ENCODE data around the gene IMMT. TPM values are rescaled to one million over a fixed set of nuclear protein-coding genes. Genes with fewer than 3 reads are reported as not detected.

IMMT gene
- total and polyA plus RNA-seq, 2 donors (not counting 1 experiment from before 2014, with no cell fraction given), result 23.5 to 66.0 TPM

DNA sequence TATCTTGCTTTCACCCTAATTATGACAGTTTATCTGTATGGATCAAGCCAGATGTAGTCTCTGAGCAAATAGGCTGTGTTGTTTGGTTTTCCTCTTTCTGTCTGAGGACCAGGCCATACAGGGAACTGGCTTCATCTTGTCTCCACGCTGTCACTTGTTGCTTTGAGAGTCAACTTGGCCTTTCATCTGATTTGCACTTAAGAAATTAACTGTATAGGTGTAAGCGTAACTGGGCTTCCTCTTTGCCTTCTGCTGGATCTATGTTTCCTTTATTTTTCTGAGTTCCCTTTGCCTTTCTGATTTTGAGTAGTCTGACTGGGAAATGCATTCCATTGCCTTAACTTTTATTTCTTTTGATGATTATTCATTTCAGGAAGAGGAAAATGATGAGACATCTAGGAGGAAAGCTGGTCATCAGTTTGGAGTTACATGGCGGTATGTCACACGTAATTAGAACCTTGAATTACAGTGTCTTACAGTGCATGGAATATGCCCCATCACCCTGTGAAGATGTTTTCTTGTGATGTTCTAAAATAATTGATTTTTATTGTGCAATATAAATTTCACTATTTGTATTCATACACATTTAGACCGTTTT is 71.8 kb downstream of the IMMT start:
- Histone ChIP-seq H3K36me3 (replicated peaks in 1 of 2; ENCODE audit: control extremely low read depth in 1 of 2, control insufficient read depth in 1 of 2, extremely low read depth in 1 of 2, insufficient read depth in 2 of 2, low read length in 1 of 2) (peaks cover 13 to 91% of the 10 kb centered on the region in 2 experiments), H3K4me3 (ENCODE audit: control extremely low read depth in 1 of 5, extremely low read depth in 1 of 5, insufficient read depth in 1 of 5, low read depth in 2 of 5, low read length in 4 of 5) (no peak overlapping the region), H3K9me3 (ENCODE audit: control extremely low read depth in 1 of 3, control insufficient read depth in 2 of 3, insufficient read depth in 1 of 3, low read length in 2 of 3) (no peaks in the 10 kb centered on the region), H2AFZ (ENCODE audit: insufficient read depth, low read depth, low read length, poor library complexity, severe bottlenecking) (no peak overlapping the region), H3K79me2 (ENCODE audit: control insufficient read depth, insufficient read depth, low read length) (peaks cover under 1% of the 10 kb centered on the region), H3K9ac (ENCODE audit: low read length) (no peak overlapping the region), H3K27me3 (replicated peaks in 1 of 4; ENCODE audit: control extremely low read depth in 1 of 4, control insufficient read depth in 3 of 4, insufficient read depth in 4 of 4, low read length in 3 of 4) (no peaks in the 10 kb centered on the region), H3K27ac (ENCODE audit: low read length in 2 of 2) (no peak overlapping the region), H3K4me1 (ENCODE audit: control insufficient read depth in 2 of 2, insufficient read depth in 2 of 2, low read length in 2 of 2) (no peaks in the 10 kb centered on the region), H3K4me2 (replicated peaks; ENCODE audit: low read depth, low read length, poor library complexity, severe bottlenecking) (no peak overlapping the region), H4K20me1 (ENCODE audit: control insufficient read depth, insufficient read depth, low read length, poor library complexity, severe bottlenecking) (peaks cover 4% of the 10 kb centered on the region)
- ChIA-PET POLR2A (no interaction called here), CTCF (no interaction called here)
- H3K27me3 Mint-ChIP-seq, result no peaks in the 10 kb centered on the region
- no peak for ATAC-seq (ENCODE audit: low read depth)
- H3K9me3 Mint-ChIP-seq (ENCODE audit: insufficient read depth), result no peaks in the 10 kb centered on the region
- no peak overlapping the region for H3K27ac Mint-ChIP-seq
- intact Hi-C loops (cut with micrococcal nuclease), result no loop called here
- 100% methylated on average over 1 of the region's 5 CpGs for WGBS (ENCODE audit: insufficient coverage)
- no peak for DNase-seq
- TF ChIP-seq, protein P1, sequence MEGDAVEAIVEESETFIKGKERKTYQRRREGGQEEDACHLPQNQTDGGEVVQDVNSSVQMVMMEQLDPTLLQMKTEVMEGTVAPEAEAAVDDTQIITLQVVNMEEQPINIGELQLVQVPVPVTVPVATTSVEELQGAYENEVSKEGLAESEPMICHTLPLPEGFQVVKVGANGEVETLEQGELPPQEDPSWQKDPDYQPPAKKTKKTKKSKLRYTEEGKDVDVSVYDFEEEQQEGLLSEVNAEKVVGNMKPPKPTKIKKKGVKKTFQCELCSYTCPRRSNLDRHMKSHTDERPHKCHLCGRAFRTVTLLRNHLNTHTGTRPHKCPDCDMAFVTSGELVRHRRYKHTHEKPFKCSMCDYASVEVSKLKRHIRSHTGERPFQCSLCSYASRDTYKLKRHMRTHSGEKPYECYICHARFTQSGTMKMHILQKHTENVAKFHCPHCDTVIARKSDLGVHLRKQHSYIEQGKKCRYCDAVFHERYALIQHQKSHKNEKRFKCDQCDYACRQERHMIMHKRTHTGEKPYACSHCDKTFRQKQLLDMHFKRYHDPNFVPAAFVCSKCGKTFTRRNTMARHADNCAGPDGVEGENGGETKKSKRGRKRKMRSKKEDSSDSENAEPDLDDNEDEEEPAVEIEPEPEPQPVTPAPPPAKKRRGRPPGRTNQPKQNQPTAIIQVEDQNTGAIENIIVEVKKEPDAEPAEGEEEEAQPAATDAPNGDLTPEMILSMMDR (IDR thresholded peaks at IDR 0.05), result no peak
- TF ChIP-seq EZH2 (IDR thresholded peaks at IDR 0.05; ENCODE audit: borderline replicate concordance, insufficient read depth, low read depth, low read length, poor library complexity, severe bottlenecking), result no peak
- no peak overlapping the region for H3K4me3 Mint-ChIP-seq
- H3K4me1 Mint-ChIP-seq, result no peaks in the 10 kb centered on the region

DNA sequence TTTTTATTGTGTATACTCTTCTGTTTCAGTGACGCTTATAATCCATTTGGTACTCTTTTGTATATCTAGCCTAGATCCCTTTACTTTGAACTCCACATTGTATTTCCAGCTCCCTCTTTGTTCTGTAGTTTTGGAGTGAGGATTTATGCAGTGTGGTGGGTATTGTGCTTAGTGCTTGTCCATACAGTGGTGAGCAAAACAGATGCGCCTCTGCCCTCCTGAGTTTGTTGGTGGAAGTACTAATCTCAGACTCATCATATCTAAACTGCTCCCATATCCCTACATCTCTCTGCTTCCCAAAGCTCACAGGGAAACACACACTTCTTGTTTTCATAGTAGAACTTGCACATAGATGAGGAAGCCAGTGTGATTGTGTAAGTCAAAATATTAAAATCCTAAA is 77.1 kb downstream of the IMMT start:
- intact Hi-C loops (cut with micrococcal nuclease), result no loop called here
- no peak overlapping the region for H2AFZ ChIP-seq (ENCODE audit: insufficient read depth, low read depth, low read length, poor library complexity, severe bottlenecking)
- ATAC-seq (ENCODE audit: low read depth) (no peak), DNase-seq (no peak)
- H4K20me1 ChIP-seq (ENCODE audit: control insufficient read depth, insufficient read depth, low read length, poor library complexity, severe bottlenecking), result peaks cover 28% of the 10 kb centered on the region
- H3K4me3 Mint-ChIP-seq, result no peak overlapping the region
- H3K36me3 ChIP-seq (replicated peaks in 1 of 2; ENCODE audit: control extremely low read depth in 1 of 2, control insufficient read depth in 1 of 2, extremely low read depth in 1 of 2, insufficient read depth in 2 of 2, low read length in 1 of 2), result peaks cover 25 to 92% of the 10 kb centered on the region in 2 experiments
- no peaks in the 10 kb centered on the region for H3K4me1 Mint-ChIP-seq
- peaks cover 7% of the 10 kb centered on the region for H3K79me2 ChIP-seq (ENCODE audit: control insufficient read depth, insufficient read depth, low read length)
- no peaks in the 10 kb centered on the region for H3K27me3 ChIP-seq (replicated peaks in 1 of 4; ENCODE audit: control extremely low read depth in 1 of 4, control insufficient read depth in 3 of 4, insufficient read depth in 4 of 4, low read length in 3 of 4)
- H3K4me1 ChIP-seq (ENCODE audit: control insufficient read depth in 2 of 2, insufficient read depth in 2 of 2, low read length in 2 of 2), result no peaks in the 10 kb centered on the region
- H3K27me3 Mint-ChIP-seq, result no peaks in the 10 kb centered on the region
- POLR2A ChIA-PET, result no interaction called here
- no peak overlapping the region for H3K4me3 ChIP-seq (ENCODE audit: control extremely low read depth in 1 of 5, extremely low read depth in 1 of 5, insufficient read depth in 1 of 5, low read depth in 2 of 5, low read length in 4 of 5)
- TF ChIP-seq EZH2 (IDR thresholded peaks at IDR 0.05; ENCODE audit: borderline replicate concordance, insufficient read depth, low read depth, low read length, poor library complexity, severe bottlenecking), result no peak
- TF ChIP-seq, protein P1 (IDR thresholded peaks at IDR 0.05), result no peak
- H3K4me2 ChIP-seq (replicated peaks; ENCODE audit: low read depth, low read length, poor library complexity, severe bottlenecking), result no peak overlapping the region
- H3K9ac ChIP-seq (ENCODE audit: low read length), result no peak overlapping the region
- no peaks in the 10 kb centered on the region for H3K9me3 Mint-ChIP-seq (ENCODE audit: insufficient read depth)
- WGBS (ENCODE audit: insufficient coverage), result no CpG with 5 or more reads among the region's 2 CpGs
- no peak overlapping the region for H3K27ac ChIP-seq (ENCODE audit: low read length in 2 of 2)
- CTCF ChIA-PET, result interaction anchor here (1.3 kb wide), 1 partner anchor 290 kb away, joined by 3 read pairs; no protein-coding TSS in a partner anchor
- H3K27ac Mint-ChIP-seq, result no peak overlapping the region
- no peaks in the 10 kb centered on the region for H3K9me3 ChIP-seq (ENCODE audit: control extremely low read depth in 1 of 3, control insufficient read depth in 2 of 3, insufficient read depth in 1 of 3, low read length in 2 of 3)

Measured in B cell (primary cell).